Esophagus muscularis mucosa (tissue), 4 donors: ENCODE results near the gene RAPGEF1. TPM values are rescaled to one million over a fixed set of nuclear protein-coding genes. Genes with fewer than 3 reads are reported as not detected.

ENCODE experiments used
- DNase-seq: peaks from one replicate; pipeline ENCODE4 v3.0.0-alpha.2; 2017; ENCODE audit errors: extremely low spot score
- H3K27ac ChIP-seq, 4 donors: fragments of 200-600 bp; sonication (generic); replicated peaks in 1 of 4; 1 replicate in 3 of 4; 2 replicates in 1 of 4; pipeline ENCODE4 v1.5.1; 2016 to 2019; ENCODE audit warnings: mild to moderate bottlenecking in 1 of 4
- H3K27me3 ChIP-seq, 4 donors: fragments of 200-600 bp; sonication (generic); one replicate each; pipeline versions ENCODE4 v1.5.1 to v1.6.0; 2016 to 2019
- H3K36me3 ChIP-seq, 4 donors: fragments of 200-600 bp; sonication (generic); one replicate each; pipeline ENCODE4 v1.5.1; 2016 to 2019
- H3K4me1 ChIP-seq, 4 donors: fragments of 200-600 bp; sonication (generic); one replicate each; pipeline ENCODE4 v1.5.1; 2016 to 2019
- H3K4me3 ChIP-seq, 4 donors: fragments of 200-600 bp; sonication (generic); 1 replicate in 2 of 4; 2 replicates in 2 of 4; pipeline ENCODE4 v1.5.1; 2016 to 2019; ENCODE audit warnings: mild to moderate bottlenecking in 4 of 4, moderate library complexity in 1 of 4
- H3K9me3 ChIP-seq, 4 donors: fragments of 200-600 bp; sonication (generic); 1 replicate in 3 of 4; 2 replicates in 1 of 4; pipeline ENCODE4 v1.5.1; 2016 to 2019
- CTCF ChIP-seq, 3 experiments: fragments of 200-600 bp in 2 of 3; fragments of 450-650 bp in 1 of 3; sonication (generic) in 2 of 3; IDR thresholded peaks; one replicate each; pipeline ENCODE4 v1.5.1; 2017 to 2019; ENCODE audit warnings: antibody characterized with exemption in 3 of 3, mild to moderate bottlenecking in 2 of 3, moderate library complexity in 1 of 3
- EP300 ChIP-seq: sonication (generic); formaldehyde crosslinking; IDR thresholded peaks from one replicate; pipeline ENCODE4 v1.6.1; 2017; ENCODE audit warnings: antibody characterized with exemption
- POLR2A ChIP-seq: fragments of 450-650 bp; IDR thresholded peaks from one replicate; pipeline ENCODE4 v1.6.1; 2017; ENCODE audit warnings: antibody characterized with exemption, moderate library complexity, mild to moderate bottlenecking, low read depth
- POLR2AphosphoS5 ChIP-seq, 2 donors: sonication (generic); formaldehyde crosslinking; IDR thresholded peaks; one replicate each; pipeline ENCODE4 v1.6.1; 2017; ENCODE audit warnings: antibody characterized with exemption in 2 of 2
- WGBS: methylation state at CpG from one replicate; pipeline ENCODE4 v1.1.5; 2018; 5-methylcytosine and 5-hydroxymethylcytosine counted together
- intact Hi-C: fragments of 100-400 bp; cut with DNase I; formaldehyde crosslinking; loops from one replicate; pipeline ENCODE4 v1.15.1; 2023
- total RNA-seq, 4 donors: library from RNA; depleted of rRNA; stranded (reverse); fragments of >200 nt; gene quantifications; one replicate each; pipeline versions ENCODE4 v1.1.0 to v1.2.1, GENCODE V29; 2016

RAPGEF1 gene
- total RNA-seq, 4 donors from 2014 or later: 66.6 to 138 (median 101) TPM

DNA sequence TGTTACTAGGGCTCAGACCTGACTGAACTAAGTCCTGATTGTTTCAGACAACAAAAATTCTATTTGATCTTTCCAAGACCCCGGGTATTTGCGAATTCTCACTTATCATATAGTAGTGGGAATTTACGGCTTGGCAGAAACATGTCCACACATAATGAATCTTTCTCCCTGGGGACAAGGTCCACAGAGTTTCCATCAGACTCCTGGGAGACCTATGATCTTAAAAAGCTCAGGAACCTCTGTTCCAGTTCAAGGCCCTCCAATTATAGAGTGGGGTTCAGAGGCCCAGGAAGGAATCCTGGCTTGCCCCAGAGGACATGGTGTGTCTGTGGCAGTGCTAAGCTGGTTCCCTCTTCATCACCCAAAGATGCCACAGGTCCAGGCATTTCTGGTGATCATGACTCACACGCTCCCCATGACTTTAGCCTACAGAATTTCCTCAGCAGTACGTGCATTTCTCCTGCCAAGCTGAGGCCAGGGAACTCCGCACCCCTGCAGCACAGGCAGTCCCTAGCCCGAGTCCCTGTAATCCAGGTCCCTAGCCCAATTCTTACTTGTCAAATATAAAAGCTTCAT is 12.6 kb downstream of the RAPGEF1 start:
- H3K27me3 ChIP-seq: no peaks in the 10 kb centered on the region
- WGBS: 69% methylated on average over 7 of the region's 7 CpGs
- TF ChIP-seq POLR2AphosphoS5 (IDR thresholded peaks at IDR 0.05): peak; percentile 50 to 55
- no peak for TF ChIP-seq EP300
- no peak for TF ChIP-seq POLR2A
- no peak for TF ChIP-seq CTCF (IDR thresholded peaks at IDR 0.05)
- no peaks in the 10 kb centered on the region for H3K9me3 ChIP-seq
- intact Hi-C loops: no loop called here
- no peak for DNase-seq
- H3K27ac ChIP-seq: peak overlapping the region; percentile 13 to 46 (median 23)
- H3K4me1 ChIP-seq: peaks cover 66 to 94% (median 81%) of the 10 kb centered on the region in 4 donors
- H3K4me3 ChIP-seq: no peak overlapping the region
- no peaks in the 10 kb centered on the region for H3K36me3 ChIP-seq

GRCh38 chr9:131724683-131725082 is 15.2 kb downstream of the RAPGEF1 start:
- H3K4me1 ChIP-seq: peaks cover 50 to 84% (median 71%) of the 10 kb centered on the region in 4 donors
- TF ChIP-seq EP300: no peak
- TF ChIP-seq CTCF (IDR thresholded peaks at IDR 0.05): no peak
- TF ChIP-seq POLR2AphosphoS5 (IDR thresholded peaks at IDR 0.05): no peak
- TF ChIP-seq POLR2A: no peak
- no peak for DNase-seq
- WGBS: 74% methylated on average over 2 of the region's 2 CpGs
- peaks cover 0 to 4% (median 0%) of the 10 kb centered on the region in 4 donors for H3K36me3 ChIP-seq
- intact Hi-C loops: no loop called here
- no peaks in the 10 kb centered on the region for H3K27me3 ChIP-seq
- H3K4me3 ChIP-seq: no peak overlapping the region
- no peaks in the 10 kb centered on the region for H3K9me3 ChIP-seq
- H3K27ac ChIP-seq: no peak overlapping the region

- Histone ChIP-seq H3K4me1 (peaks cover 44 to 84% (median 71%) of the 10 kb centered on the region in 4 donors), H3K9me3 (no peaks in the 10 kb centered on the region), H3K36me3 (peaks cover 0 to 4% (median 0%) of the 10 kb centered on the region in 4 donors), H3K27me3 (no peaks in the 10 kb centered on the region), H3K4me3 (no peak overlapping the region), H3K27ac (no peak overlapping the region)
- no peak for DNase-seq
- WGBS: 56% methylated on average over 5 of the region's 5 CpGs
- TF ChIP-seq POLR2A (no peak), POLR2AphosphoS5 (IDR thresholded peaks at IDR 0.05) (no peak), CTCF (IDR thresholded peaks at IDR 0.05) (no peak), EP300 (no peak)
- intact Hi-C loops: no loop called here
These were observed 16.2 kb downstream of the RAPGEF1 start for GRCh38 chr9:131723632-131724031.

GRCh38 chr9:131722255-131722654 is 17.6 kb downstream of the RAPGEF1 start:
- H3K36me3 ChIP-seq: peaks cover 0 to 4% (median 0%) of the 10 kb centered on the region in 4 donors
- WGBS: 11% methylated on average over 7 of the region's 8 CpGs
- H3K27me3 ChIP-seq: no peaks in the 10 kb centered on the region
- no peaks in the 10 kb centered on the region for H3K9me3 ChIP-seq
- DNase-seq: no peak
- TF ChIP-seq POLR2AphosphoS5 (IDR thresholded peaks at IDR 0.05) (no peak), CTCF (IDR thresholded peaks at IDR 0.05) (peak in 1 of 3 experiments; percentile 17)
- peaks cover 43 to 81% (median 67%) of the 10 kb centered on the region in 4 donors for H3K4me1 ChIP-seq
- H3K4me3 ChIP-seq: no peak overlapping the region
- H3K27ac ChIP-seq: peak overlapping the region in 1 of 4 donors; percentile 20
- intact Hi-C loops: no loop called here

DNA sequence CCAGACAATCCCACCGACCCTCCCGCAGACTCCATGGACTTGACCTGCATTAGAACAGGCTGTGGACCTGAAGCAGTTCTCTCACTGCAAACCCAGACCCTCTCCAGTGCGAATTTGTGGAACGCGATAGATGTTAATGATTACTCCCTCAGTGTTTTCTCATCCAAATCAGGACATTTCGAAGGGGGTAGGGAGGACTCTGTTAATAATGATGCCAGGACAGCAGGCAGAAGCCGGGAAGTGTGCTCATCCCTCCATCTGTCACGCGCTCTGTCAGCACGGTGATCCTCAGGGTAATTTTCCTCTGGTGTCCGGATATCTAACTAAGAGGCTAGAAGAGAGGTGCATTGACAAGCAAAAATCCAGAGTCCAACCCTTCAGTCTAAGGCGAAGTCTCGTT is 18.8 kb downstream of the RAPGEF1 start:
- 94% methylated on average over 5 of the region's 13 CpGs for WGBS
- intact Hi-C loops: no loop called here
- Histone ChIP-seq H3K27ac (no peak overlapping the region), H3K9me3 (no peaks in the 10 kb centered on the region), H3K4me1 (peaks cover 51 to 79% (median 72%) of the 10 kb centered on the region in 4 donors), H3K36me3 (peaks cover 0 to 4% (median 0%) of the 10 kb centered on the region in 4 donors), H3K27me3 (no peaks in the 10 kb centered on the region), H3K4me3 (no peak overlapping the region)
- DNase-seq: no peak
- TF ChIP-seq POLR2A: no peak
- no peak for TF ChIP-seq EP300
- no peak for TF ChIP-seq CTCF (IDR thresholded peaks at IDR 0.05)
- no peak for TF ChIP-seq POLR2AphosphoS5 (IDR thresholded peaks at IDR 0.05)
